A673 (cell line): ENCODE data around the gene NEK7.

Experiments used
- CTCF ChIP-seq: fragments of 300-800, 200-600 bp; sonication (generic); conservative IDR thresholded peaks from 2 replicates; pipeline ENCODE4 v1.5.1; 2017; ENCODE audit warnings: low read depth, mild to moderate bottlenecking, antibody characterized with exemption, low read length, moderate library complexity, mixed read lengths
- EZH2 ChIP-seq: fragments of 200-600 bp; sonication (generic); IDR thresholded peaks from 2 replicates; pipeline ENCODE4 v1.6.1; 2017; ENCODE audit warnings: borderline replicate concordance, low read depth, mild to moderate bottlenecking, mixed read lengths, antibody characterized with exemption, low read length; ENCODE audit not compliant: poor library complexity, severe bottlenecking

- peak; percentile 64 for TF ChIP-seq CTCF
- TF ChIP-seq EZH2, result no peak
These were observed 202.3 kb downstream of the NEK7 start for GRCh38 chr1:198359024-198359653.
